Measurements from ENCODE around the gene SYNCRIP.

DNA sequence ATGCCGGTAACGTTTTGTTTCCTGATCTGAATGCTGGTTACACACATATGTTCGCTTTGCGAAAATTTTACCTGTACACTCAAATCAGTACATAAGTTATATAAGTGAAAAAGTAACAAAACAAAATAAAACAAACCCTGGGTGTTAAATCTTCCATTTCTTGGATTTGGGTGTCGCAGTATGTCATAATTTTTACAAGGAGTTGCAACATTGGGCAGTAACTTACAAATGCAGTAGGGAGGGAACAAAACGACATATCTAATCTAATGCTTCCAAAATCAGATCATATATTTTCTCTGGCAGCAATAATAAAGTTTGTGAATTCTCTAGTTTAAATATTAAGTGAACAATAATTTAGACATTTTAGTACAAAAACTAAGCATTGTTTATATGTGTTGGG, 74.3 kb downstream of the SYNCRIP start:
- TF ChIP-seq EZH2 (IDR thresholded peaks at IDR 0.05; ENCODE audit: low read depth) = no peak
- TF ChIP-seq, protein P1, sequence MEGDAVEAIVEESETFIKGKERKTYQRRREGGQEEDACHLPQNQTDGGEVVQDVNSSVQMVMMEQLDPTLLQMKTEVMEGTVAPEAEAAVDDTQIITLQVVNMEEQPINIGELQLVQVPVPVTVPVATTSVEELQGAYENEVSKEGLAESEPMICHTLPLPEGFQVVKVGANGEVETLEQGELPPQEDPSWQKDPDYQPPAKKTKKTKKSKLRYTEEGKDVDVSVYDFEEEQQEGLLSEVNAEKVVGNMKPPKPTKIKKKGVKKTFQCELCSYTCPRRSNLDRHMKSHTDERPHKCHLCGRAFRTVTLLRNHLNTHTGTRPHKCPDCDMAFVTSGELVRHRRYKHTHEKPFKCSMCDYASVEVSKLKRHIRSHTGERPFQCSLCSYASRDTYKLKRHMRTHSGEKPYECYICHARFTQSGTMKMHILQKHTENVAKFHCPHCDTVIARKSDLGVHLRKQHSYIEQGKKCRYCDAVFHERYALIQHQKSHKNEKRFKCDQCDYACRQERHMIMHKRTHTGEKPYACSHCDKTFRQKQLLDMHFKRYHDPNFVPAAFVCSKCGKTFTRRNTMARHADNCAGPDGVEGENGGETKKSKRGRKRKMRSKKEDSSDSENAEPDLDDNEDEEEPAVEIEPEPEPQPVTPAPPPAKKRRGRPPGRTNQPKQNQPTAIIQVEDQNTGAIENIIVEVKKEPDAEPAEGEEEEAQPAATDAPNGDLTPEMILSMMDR (conservative IDR thresholded peaks at IDR 0.05) = no peak
